Activated CD8-positive, alpha-beta memory T cell treated with anti-CD3 and anti-CD28 coated beads for 36 hours (primary cell): ENCODE data around the gene INO80C. TPM values are rescaled to one million over a fixed set of nuclear protein-coding genes. Genes with fewer than 3 reads are reported as not detected.

Experiments used
- CTCF ChIA-PET: fragments of 350-600 bp; sonication (Branson Sonifier 250); formaldehyde crosslinking; loops from one replicate; lab custom pipeline; 2021; ENCODE audit warnings: antibody characterized with exemption; lab: Charles Lee
- POLR2A ChIA-PET: fragments of 350-600 bp; sonication (Branson Sonifier 250); formaldehyde crosslinking; loops from one replicate; lab custom pipeline; 2021; ENCODE audit warnings: antibody characterized with exemption; lab: Charles Lee
- total RNA-seq, 2 experiments: library from RNA; stranded (reverse); gene quantifications; one replicate each; pipeline ENCODE4 v1.2.3, GENCODE V29; 2021

Gene INO80C
- total RNA-seq, 2 experiments from 2014 or later: 29.3 to 32.7 TPM

DNA sequence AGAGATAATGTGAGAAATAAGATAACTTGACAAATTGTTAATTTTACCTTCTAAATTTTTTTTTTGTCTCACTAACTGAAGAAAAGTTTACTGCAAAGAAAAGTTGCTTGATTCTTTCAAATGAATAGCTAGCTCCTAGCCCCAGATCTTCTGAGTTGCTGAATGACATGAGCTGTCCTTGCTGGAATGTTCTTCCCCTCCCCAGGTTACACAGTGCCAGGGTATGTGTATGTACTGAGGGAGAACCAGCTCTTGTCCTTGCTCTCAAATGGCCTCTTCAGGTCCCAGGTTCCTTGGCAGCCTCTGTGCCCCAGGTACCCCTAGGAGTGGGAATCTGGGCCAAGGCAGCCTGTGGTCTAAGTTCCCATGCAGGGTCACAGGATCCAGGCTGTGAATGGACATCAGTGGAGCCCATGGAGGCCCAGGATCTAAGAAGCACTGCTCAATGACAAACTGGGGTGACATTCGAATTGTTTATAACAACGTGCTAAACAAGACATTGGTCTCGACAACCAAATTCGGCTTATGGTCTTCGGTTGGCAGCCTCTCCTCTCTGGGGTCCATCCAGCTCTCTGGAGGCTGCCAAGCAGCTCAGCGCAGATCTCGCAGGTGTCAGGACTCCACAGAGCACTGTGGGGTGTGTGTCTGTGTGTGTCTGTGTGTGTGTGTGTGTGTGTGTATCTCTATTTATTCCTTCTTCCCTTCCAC, 17.1 kb upstream of the INO80C start:
- POLR2A ChIA-PET: no interaction called here
- CTCF ChIA-PET: no interaction called here

DNA sequence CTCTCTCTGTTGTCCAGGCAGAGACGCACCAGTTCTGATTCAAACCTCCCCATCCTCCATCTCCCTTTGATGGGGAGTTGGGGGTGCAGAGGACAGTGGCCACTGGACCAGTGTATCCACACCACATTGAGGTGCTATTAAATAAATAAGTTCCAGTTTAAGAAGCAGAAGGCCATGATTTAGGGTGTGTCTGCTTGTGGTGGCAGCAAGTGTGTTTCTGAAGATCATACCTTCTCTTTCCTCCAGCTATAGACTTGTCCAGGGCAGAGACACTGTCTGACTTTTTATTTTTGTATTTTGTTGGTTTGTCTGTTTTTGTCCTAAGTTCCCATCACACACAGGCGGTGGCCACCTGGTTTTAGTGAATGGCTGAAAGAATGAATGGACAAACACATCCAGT, 16.5 kb upstream of the INO80C start:
- ChIA-PET CTCF (no interaction called here), POLR2A (no interaction called here)

DNA sequence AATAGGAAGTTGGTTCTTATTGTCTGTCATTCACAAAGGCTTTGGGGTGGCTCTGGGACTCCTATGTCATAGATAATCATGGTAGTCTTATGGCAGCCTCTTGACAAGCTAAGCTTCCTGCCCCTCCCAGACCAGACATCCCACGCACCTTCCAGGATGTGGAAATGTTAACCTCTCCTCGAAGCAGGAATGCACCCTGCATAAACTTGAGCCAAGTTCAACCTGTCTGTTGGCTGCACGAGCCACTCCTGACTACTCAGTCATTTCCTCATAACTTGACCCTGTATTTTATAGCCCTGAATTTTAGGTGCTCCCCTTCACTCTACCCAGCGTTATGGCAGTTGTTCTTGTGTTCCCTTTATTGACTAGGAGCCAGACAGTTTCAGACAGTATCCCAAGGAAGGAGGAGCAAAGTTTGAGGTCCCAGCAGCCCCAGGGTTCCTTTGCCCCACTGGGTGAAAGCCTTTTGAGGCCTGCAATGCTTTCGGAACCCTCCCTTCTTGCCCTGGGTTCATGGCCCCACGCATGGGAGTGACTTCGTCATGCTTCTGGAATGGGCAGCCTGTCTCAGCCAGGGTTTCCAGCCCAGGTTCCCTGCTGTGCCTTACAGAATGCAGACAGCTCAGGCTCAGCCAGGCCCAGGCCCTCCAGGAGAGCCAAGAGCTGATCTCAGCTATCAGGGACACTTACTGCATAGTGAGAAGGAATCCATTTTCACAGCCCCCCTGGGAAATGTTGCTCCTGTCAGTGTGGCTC, 15.6 kb upstream of the INO80C start:
- POLR2A ChIA-PET: no interaction called here
- CTCF ChIA-PET: no interaction called here

DNA sequence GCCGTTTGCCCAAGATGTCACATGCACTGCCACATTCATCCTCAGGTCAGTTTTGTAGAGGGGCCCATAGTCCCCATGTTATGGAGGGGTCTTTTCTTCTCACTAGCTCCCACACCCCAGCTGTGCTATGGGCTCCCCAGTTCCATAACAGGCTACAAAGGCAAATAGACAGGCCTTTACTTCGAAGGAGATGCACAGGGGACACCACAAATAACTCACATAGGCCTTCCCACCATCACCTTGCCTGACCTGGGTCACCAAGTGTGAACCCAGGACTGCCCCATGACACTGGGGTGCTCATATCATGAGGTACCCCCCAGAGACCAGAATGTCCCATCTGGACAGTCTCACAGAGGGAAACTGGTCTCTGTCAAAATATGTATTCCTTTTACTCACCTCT, 15.0 kb upstream of the INO80C start:
- POLR2A ChIA-PET: no interaction called here

DNA sequence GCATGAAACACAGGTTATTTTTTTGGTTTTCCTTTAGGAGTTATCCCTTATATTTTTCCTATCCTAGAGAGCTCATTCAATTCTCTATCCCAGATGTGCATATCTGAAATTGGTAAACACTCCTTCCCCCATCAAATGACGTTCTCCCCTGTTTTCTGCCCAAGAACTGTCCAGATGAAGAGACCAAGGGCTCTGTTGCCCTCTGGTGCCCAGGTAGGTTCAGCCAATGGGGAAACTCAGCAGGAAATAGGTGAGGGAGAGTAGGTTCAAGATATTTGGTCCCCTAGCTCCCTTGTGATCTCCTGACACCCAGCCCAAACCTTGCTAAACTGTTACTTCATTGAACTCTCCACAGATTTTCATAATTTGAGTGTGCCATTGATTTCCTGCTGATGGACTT, 14.1 kb upstream of the INO80C start:
- CTCF ChIA-PET: no interaction called here
- POLR2A ChIA-PET: no interaction called here

More for the DNA sequence above, 15.0 kb upstream of the INO80C start:
- CTCF ChIA-PET: no interaction called here

DNA sequence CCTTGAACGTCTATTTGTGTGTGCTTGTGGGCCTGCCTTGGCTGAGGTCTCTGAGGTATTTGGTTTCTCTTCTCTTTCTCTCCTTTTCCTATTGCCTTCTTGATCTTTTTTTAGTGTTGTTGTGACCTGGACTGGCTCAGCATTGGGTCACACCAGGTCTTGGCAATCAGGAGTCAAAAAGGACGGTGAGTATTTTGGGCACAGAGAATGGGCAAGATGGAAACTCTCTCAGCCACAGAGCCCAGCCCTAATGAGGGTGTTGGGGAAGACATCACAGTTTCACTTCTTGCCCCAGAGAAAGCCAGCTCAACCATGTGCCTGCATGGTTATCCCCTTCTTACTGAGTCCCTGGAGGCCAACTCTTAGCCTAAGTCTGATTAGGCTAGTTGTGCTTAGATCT, 13.7 kb upstream of the INO80C start:
- ChIA-PET POLR2A (no interaction called here), CTCF (no interaction called here)

DNA sequence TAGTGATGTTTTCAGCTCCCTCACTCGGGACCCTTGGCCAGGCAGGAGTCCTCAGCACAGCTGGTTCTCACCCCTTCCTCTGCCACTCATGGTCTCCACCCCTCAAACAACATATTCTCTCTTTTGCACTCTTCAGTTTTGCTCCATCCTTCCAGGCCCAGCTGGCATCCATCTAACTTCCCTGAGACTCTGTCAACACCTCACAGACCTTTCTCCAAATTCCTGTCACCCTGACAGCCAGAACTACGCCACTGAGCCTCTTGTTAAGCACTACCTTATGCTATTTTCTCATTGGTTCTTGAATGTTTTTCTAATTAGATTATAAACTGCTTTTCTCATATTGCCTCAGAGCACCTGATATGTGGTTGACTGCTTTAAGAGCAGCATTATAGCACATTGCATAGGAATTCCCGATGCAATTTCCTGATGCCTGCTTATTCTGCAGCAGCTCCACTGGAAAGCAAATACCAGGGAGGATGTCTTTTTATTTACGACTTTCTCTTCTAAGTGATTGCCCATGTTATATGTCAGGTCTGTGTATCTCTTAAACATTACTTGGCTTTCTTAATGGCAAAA, 12.4 kb upstream of the INO80C start:
- POLR2A ChIA-PET: no interaction called here
- CTCF ChIA-PET: no interaction called here

DNA sequence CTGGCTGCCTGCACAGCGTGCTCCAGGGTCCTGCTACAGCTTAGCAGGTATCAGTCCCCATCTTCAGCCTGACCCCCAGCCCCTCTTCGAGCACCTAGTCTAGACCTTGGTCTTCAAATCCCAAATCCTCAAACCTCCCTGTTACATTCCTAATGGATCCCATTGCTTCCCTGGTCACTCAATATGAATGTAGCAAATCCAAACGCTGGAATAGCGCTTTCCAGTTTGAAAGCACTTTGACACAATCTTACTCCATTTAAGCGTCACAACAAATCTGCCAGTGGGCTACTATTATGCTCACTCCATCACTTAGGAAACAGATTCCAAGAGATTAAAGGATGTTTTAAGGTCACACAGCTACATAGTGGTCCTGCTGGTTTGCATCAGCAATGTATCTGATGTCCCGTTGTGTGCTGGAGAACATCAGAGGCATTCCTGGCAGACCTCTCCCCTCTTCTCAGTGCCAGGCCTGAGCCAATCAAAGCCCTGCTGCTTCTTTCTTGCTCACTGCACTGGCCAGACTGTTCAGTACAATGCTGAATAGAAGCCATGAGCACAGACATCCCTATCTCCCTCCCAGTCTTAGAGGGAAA, 11.1 kb upstream of the INO80C start:
- POLR2A ChIA-PET: no interaction called here

DNA sequence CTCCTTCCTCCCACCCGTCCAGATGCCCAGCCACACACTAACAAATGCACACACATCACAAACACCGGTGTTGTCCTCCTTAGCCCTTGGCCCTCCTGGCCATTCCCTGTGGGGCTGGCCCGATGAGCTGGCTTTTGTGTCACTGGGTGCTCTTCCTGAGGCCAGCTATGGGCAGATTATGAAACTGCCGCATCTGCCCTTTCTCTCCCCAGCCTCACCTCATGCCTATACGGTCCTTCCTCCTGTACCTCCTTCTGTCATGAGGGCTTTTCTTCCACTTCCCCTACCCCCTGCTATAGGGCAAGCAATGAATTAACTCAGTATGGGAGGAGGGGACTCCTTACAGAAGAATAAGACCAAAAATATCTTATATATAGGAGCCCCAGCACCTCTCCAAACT, 10.3 kb upstream of the INO80C start:
- ChIA-PET POLR2A (interaction anchor here (1.1 kb wide), 1 partner anchor 10 kb away, joined by 4 read pairs; the partner anchor contains the start of gene INO80C), CTCF (no interaction called here)

More for the DNA sequence above, 11.1 kb upstream of the INO80C start:
- CTCF ChIA-PET: no interaction called here

DNA sequence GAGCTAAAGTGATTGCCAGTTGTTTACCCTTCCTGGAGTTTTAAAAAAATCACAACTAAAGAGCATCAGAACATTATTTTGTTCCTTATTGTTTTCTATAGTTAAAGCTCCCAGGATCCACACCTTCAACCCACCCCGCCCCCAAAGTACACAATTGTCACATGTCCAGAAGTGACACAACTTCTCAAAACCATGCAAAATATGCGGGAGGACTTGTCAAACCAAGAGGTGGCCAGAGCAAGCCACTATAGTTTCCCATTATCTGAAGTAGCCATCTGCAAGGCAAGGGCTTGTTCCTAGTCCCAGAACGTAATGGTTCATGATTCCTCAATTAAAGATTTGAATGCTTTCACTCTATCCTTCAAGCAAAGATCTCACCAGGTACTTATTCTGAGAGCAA, 9.9 kb upstream of the INO80C start:
- CTCF ChIA-PET: no interaction called here
- POLR2A ChIA-PET: interaction anchor here (1.1 kb wide), 1 partner anchor 10 kb away, joined by 4 read pairs; the partner anchor contains the start of gene INO80C

DNA sequence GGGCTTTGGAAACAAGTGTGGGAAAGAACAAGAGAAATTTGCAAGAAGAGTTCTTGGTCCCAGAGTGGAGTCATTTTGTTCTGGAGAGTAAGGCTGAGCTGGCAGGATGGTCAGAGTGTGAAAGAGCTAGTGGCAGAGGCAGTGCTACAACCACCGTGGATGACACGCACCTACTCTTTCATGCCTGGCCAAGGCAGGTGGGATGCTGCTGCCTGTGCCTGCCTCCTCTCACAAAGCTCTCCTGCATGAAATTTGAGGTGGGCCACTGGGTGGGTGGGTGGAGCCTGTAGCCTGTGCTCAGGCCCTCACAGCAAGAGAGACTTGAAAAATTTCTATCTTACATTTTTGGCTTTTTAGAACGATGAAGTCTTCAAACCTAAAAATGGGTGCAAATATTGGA, 9.4 kb upstream of the INO80C start:
- ChIA-PET POLR2A (interaction anchor here (1.1 kb wide), 1 partner anchor 9 kb away, joined by 4 read pairs; the partner anchor contains the start of gene INO80C), CTCF (interaction anchor here (0.6 kb wide), 1 partner anchor 20 kb away, joined by 3 read pairs; no protein-coding TSS in a partner anchor)

DNA sequence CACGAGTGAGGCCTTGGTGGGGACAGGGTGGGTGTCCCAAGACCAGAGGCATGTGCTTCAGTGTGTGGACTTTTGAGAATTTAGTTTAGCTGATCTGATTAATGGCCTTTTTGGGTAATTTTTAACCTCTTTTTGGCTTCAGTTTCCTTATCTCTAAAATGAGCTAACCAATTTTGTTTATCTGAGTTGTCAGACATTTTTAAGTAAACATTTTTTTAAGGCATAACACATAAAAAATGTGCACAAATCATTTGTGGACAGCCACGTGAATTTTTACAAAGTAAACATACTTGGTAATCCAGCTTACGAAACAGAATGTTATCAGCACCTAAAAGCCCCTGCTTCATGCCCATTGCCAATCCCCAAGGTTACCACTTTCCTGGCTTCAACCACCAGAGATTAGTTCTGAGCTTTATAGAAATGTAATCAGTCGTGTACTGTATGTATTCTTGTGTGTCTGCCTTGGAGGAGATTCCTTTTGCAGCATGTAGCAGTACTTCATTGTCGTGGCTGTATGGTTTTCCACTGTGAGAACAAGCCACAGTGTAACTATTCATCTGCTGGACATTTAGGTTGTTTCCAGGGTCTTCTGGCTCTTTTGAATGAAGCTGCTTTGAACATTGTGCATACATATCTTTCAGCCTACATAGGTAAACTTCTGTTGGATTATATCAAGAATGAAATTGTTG, 8.4 kb upstream of the INO80C start:
- POLR2A ChIA-PET: no interaction called here
- CTCF ChIA-PET: no interaction called here

DNA sequence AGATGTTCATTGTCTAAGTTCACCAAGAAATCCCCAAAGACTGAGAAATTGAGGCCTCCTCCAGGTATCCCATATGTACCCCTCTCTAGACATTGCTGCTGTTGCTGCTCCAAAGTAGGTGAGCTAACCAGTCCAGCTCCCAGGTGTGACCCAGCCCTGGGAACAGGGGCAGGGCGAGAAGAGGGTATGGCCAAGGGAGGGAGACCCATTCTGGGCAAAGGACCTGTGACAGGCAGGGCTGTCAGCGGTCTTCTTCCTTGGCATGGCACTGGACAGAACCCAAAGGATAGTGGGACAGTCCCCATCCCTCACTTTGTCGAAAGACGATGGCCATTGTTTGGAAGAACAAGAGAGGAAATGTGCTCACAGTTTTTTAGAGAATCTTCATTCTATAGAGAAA, 7.2 kb upstream of the INO80C start:
- CTCF ChIA-PET: no interaction called here
- POLR2A ChIA-PET: no interaction called here

DNA sequence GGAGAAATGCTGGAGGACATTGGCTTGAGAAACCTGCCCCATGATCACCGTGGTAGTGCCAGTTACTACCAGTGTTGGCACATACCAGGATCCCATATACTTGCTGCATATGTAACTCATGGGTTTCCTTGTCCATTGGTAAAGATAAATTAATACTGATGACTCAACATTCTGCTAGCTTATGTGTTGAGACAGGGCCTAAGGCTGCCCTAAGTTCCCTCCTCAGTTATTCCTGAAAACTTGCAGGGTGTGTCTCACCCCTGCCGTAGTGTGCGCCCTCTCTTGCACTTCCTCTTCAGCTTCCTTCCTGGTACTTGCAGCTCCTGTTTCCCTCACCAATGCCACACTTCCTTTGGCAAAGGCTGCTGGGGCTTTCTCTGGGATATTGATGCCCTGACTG, 4.3 kb upstream of the INO80C start:
- ChIA-PET CTCF (no interaction called here), POLR2A (no interaction called here)

DNA sequence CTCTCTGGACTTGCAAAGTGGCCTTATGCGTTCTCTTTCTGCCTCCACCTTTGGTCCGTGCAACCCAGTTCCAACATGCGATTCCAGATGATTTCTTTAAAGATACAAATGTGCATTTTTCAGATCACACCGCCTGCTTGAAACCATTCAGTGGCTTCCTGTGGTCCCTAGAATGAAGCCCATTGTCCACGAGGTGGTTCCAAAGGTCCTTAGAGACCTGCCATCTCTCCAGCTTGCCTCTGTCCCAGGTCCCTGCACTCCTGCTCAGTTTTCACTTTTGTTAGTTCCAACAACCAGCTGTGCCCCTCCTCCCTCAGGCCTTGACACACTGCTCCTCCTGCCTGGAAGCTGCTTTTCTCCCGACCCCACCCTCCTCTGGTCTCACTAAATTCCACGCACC, 3.6 kb upstream of the INO80C start:
- POLR2A ChIA-PET: no interaction called here
- CTCF ChIA-PET: no interaction called here

DNA sequence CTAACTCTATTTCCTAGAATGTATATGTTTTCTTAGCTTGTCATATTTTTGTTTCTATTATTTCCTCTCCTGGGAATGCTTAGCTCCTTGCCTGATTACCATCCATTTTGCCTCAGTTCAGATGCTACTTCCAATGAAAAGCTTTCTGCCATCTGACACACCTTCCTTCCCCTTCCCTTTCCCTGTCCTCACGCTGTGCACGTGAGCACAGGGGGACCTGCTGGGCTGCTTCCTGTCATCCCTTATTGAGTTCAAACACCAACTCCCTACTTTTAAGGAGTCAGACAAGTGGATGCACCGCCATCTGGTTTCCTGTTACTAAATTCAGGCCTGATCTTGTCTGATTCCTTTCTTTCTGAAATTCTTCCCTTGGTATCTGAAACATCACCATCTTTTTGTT, 2.4 kb upstream of the INO80C start:
- ChIA-PET CTCF (no interaction called here), POLR2A (no interaction called here)

DNA sequence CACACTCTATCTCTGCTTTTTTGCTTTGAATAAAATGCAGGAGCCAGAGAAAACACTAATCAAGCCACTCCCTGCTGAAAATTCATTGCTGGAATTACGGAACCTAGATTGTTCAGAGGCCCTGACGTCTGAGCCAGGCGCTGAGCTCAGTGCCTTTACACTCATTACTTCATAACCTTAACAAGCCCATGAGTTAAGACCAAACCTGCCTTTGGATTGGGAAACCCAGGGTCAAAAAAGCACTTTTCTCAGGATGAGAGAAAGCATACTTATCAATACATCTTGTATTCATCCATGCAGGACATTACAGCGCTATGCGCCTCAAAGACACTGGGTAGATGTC, 762 bp downstream of the INO80C start:
- CTCF ChIA-PET: no interaction called here
- POLR2A ChIA-PET: interaction anchor here (1.0 to 2.4 kb wide), 5 partner anchors 9 to 85 kb away, joined by 3 to 16 read pairs (median 4); no protein-coding TSS in a partner anchor

DNA sequence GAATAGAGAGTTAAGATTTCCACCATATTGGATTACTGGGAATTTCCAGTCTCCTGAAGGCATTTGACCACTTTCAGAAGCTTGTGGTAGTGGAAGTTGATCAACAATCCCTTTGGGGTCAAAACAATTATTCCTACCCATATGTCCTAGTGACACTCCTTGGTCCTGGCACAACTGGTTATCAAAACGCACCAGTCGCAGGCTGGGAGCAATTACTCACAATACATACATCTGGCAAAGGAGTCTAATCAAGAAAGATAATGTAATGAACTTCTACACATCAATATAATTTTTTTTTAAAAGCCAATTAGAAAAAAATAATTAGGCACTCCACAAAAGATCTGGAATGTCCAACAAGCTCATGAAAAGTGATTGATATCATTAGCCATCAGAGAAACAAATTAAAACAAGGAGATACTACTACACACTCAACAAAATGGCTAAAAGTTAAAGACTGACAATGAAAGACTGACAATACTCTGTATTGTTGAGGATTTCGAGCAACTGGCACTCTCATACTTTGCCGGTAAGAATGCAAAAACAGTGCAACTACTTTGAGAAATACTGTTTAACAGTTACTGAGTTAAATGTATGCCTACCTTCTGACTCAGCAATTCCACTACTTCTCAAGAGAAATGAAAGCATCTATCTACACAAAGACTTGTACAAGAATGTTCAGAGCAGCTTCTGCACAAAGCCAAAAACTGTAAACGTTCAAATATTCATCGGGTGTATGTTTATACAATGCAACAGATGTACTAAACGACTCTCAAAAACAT, 2.0 kb downstream of the INO80C start:
- ChIA-PET CTCF (no interaction called here), POLR2A (interaction anchor here (0.6 to 2.4 kb wide), 2 partner anchors 17 to 33 kb away, joined by 6 to 16 read pairs; no protein-coding TSS in a partner anchor)
